Activated CD4-positive, alpha-beta T cell treated with anti-CD3 and anti-CD28 coated beads for 48 hours (primary cell): Measurements from ENCODE around the gene CCHCR1.
"Not testable (repeated sequence)": the region's sequence is repeated elsewhere in the genome, so short reads cannot be mapped to it uniquely, and the experiment has no call there.

ENCODE experiments used
- DNase-seq: peaks from one replicate; pipeline ENCODE4 v3.0.0-alpha.2; 2020

The CCHCR1 gene

DNA sequence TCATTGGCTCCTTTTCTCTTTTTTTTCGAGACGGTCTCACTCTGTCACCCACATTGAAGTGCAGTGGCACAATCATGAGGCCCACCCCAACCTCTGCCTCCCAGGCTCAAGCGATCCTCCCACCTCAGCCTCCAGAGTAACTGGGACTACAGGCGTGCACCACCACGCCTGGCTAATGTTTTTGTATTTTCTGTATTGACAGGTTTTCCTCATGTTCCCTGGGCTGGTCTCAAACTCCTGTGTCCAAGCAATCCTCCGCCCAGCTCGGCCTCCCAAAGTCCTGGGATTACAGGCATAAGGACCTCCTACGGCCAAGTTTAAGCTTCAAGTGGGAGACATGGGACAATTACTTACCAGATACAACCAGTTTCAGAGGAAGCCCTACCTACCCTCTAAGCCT, 22.3 kb upstream of the CCHCR1 start:
- DNase-seq = no peak

- DNase-seq = no peak
Measured at GRCh38 chr6:31179042-31179386, 21.4 kb upstream of the CCHCR1 start.

- DNase-seq = no peak
Measured at GRCh38 chr6:31178143-31179041, 20.8 kb upstream of the CCHCR1 start.

- DNase-seq = no peak
Measured at GRCh38 chr6:31175971-31176370, 18.4 kb upstream of the CCHCR1 start.

- DNase-seq = no peak
Measured at GRCh38 chr6:31174378-31174777, 16.8 kb upstream of the CCHCR1 start.

DNA sequence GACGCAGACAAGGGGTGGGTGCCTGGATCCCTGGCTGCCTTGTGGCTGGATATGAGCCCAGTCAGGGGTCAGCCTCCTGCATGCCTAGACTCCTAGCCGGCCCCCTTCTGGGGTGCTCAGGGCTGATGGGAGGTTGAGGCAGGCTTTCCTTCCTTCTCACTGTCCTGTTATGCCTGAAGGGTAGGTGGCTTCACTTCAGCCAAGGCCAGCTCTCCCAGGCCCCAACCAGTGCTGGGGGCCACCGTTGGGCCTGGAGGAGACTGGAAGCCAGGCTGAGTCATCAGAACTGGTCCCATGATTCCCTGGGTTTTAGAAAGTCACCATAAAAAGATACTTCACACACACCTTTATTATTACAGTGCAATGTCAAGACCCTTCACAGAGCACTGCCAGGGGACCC, 15.8 kb upstream of the CCHCR1 start:
- DNase-seq = no peak

DNA sequence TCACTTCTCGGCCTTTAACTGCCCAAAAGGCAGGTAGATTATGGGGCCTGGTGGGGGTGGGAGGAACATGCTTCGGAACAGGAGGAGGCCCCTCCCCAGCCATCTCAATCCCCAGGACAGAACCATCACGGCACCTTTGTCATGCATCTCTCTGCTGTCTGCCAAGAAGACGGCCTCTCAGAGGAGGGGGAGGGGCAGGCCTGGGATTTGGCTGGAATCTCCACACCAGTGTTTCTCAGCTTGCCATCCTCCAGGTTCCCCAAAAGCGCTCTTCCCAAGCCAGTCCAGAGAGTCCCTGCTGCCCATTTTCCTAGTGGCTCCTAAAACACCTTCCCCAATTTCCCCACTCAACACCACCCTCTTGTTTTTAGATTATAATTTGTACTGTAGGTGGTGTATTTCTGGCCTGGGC, 15.4 kb upstream of the CCHCR1 start:
- no peak for DNase-seq

DNA sequence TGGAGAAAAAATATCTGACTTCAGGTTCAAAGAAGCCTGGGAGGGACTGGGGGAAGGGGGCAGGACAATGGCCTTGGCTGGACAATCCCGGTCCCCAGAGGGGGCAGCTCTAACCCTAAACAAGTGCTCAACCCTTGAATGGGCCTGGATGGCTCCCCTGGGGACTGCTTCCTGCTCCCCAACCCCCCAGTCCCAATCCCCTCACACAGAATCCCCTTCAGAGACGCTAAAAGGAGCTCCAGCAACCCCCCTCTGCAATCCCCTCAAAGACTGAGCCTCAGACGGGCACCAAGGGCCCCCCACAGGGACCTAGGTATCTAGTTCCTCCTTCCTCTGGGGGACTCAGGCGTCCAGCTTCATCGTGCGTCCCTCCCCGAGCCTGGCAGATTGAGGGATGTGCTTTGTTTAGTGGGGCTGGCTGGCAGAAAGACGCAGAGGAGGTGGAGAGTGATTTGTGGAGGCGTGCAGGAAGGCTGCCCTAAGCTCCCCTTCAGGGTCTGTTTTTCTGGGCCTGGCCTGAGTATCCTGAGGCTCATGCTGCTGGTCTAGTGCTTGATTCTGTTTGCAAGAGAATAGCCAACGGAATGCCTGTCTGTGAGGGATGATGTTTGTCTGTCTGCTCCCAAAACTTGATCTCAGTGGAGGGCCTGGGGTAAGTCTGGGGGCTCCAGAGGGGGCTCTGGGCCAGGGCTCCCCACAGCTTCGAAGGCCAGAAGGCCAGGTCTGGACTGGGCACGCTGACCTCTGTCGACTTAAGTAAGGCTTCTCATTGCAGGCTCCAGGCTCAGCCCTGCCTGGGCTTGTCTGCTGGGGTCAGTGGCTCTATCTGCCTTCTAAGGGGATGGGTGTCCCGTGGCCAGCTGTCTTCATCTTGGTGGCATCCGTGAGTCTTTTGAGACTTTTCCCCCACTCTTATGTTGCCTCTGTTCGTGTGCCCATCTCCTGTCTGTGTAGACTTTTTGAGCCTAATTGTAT, 14.6 kb upstream of the CCHCR1 start:
- DNase-seq = no peak

DNA sequence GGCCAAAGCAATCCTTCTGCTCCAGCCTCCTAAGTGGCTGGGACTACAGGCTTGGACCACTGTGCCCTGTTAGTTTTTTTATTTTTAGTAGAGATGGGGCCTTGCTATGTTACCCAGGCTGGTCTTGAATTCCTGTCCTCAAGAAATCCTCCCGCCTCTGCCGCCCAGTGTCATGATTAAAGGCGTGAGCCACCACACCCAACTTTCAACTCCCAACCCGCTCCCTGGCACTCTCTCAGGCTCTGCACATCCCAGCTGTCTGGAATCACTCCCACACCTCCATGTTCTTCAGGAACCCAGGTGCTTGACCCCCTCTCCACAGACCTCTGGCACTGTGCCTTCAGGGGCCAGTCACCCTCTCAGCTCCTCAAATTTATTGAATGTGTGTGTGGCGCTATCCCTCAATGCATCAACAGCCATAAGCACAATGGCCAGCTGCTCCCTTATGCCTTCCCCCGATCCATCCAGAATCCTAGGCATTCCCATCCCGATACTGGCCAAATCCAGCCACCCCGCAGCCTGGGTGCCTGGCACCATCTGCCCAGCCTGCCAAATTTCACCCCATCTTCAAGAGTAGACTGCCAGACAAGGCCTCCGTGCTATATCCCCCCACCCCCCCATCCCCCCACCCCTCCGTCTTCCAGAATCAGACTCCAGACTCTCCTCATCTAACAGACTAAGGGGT, 13.5 kb upstream of the CCHCR1 start:
- no peak for DNase-seq

- DNase-seq = no peak
Measured at GRCh38 chr6:31170600-31170881, 12.9 kb upstream of the CCHCR1 start, which contains the start of gene POU5F1. TSS of gene POU5F1 (minus strand) at chr6:31170682. CDS start at chr6:31170620, 62 bp downstream.

DNA sequence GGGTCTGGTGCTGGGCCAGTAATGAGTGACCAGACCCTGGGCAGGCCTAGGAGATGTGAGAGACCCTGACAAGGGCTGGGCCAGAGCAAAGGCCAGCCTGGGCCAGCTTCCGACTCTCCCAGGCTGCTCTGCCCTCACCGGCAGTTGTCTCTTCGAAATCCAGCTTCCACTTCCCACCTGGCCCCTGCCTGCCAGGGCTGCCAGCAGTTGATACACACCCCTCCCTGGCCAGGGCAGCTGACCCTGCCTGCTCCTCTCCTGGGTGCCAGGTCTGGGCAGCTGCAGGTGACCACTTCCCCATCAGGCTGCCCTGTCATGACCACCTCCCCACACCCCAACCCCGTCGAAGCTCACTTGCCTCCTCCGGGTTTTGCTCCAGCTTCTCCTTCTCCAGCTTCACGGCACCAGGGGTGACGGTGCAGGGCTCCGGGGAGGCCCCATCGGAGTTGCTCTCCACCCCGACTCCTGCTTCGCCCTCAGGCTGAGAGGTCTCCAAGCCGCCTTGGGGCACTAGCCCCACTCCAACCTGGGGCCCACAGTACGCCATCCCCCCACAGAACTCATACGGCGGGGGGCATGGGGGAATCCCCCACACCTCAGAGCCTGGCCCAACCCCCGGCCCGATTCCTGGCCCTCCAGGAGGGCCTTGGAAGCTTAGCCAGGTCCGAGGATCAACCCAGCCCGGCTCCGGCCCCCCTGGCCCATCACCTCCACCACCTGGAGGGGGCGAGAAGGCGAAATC, 12.4 kb upstream of the CCHCR1 start:
- not testable (repeated sequence) for DNase-seq

DNA sequence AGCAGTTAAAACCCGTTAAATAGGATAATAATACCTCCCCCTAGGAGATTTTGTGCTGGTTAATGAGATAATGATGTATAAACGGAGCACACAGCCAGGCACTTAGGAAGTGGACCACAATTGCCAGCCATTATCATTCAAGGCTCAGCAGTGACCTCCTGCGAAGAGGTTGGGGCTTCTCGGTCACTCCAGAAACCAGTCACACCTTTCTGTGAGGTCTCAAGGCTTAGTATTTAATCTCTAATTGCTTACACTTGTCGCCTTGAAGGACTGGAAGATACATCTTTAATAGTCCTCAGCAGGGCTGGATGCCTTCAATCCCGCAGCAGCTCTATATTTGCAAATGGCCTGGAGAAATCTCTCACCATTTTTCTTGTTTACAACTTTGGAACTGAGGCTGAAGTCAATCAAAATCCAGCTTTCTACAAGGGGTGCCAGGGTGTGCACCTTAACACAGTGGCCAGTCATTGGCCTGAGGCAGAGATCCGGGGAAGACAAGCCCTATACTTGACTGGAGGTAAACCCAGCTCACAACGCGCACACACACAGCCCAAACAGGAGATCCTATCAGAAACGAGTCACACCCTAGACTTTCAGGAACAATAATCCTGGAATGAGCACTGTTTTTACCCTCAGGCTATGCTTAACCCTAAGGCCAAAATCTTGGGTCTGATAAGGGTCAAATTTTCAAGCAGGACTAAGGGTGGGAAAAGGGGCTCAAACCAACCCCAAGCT, 11.7 kb upstream of the CCHCR1 start:
- DNase-seq = no peak

- DNase-seq = no peak
Measured at GRCh38 chr6:31168606-31169005, 11.0 kb upstream of the CCHCR1 start.

- DNase-seq = no peak
Measured at GRCh38 chr6:31165986-31166385, 8.4 kb upstream of the CCHCR1 start.

DNA sequence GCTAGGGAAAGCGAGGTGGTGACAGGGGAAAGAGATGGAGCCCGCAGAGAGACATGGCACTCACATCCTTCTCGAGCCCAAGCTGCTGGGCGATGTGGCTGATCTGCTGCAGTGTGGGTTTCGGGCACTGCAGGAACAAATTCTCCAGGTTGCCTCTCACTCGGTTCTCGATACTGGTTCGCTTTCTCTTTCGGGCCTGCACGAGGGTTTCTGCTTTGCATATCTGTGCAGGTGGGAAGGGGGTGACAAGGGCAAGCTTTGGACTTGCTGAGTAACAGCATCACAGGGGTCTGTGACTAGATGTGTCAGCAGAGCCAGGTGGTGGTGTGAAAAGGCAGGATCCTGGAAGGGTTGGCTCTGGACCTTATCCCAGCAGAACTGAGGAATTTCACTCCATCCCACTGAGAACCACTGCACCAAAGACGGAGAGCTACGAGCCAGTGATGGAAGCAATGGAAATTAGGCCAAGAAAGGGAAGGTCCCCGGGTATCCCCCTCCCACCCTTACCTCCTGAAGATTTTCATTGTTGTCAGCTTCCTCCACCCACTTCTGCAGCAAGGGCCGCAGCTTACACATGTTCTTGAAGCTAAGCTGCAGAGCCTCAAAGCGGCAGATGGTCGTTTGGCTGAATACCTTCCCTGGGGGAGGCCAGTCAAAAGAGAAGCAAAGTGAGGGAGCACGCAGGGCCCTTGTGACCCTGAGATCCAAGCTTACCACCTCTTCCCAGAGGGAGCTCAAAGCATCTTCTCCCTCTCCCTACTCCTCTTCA, 7.6 kb upstream of the CCHCR1 start:
- not testable (repeated sequence) for DNase-seq

- DNase-seq = not testable (repeated sequence)
Measured at GRCh38 chr6:31164475-31165063, 7.0 kb upstream of the CCHCR1 start.

DNA sequence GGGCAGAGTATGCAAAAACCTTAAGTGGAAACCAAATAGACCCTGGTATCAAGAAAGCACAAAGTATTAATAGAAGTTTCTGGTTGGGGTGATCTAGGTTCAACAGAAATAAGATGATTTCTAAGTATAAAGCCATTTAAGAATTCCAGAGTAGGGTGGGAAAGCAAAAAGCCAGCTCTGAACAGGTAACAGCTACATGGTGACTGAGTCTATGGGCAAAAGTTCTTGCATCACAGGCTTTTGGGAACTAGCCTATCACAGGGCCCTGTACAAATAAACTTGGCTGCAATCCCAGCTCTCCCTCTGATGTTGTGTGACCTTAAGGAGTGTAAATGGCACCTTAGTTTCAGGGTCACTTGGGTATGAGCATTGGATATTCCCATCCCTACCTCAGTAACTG, 6.3 kb upstream of the CCHCR1 start:
- no peak for DNase-seq

DNA sequence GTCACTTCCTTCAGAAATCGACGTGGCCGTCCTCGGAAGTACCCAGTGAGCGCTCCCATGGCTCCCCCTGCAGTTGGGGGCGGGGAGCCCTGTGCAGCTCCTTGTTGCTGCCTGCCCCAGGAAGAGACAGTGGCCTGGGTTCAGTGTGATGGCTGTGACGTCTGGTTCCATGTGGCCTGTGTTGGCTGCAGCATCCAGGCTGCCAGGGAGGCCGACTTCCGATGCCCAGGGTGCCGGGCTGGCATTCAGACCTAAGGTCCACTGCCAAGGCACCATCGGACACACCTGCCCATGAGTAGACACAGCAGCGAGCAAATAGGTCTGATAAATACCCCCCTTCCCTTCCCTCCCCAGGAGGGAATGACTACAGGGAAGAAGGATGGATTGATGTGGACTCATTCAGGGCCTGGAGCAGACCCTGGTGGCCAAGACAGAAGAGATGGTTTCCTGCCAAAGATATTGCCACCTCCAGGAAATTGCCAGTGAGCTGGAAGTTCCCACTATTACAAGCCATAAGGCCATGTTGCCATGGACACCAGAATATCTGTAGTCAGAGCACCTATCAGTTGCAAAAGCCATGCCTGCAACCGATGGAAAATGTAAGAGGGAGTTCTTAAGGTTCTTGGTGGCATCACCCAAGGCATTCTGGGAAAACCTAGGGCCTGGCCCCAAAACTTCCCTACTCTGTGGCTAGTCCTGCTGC, 5.0 kb upstream of the CCHCR1 start:
- no peak for DNase-seq

DNA sequence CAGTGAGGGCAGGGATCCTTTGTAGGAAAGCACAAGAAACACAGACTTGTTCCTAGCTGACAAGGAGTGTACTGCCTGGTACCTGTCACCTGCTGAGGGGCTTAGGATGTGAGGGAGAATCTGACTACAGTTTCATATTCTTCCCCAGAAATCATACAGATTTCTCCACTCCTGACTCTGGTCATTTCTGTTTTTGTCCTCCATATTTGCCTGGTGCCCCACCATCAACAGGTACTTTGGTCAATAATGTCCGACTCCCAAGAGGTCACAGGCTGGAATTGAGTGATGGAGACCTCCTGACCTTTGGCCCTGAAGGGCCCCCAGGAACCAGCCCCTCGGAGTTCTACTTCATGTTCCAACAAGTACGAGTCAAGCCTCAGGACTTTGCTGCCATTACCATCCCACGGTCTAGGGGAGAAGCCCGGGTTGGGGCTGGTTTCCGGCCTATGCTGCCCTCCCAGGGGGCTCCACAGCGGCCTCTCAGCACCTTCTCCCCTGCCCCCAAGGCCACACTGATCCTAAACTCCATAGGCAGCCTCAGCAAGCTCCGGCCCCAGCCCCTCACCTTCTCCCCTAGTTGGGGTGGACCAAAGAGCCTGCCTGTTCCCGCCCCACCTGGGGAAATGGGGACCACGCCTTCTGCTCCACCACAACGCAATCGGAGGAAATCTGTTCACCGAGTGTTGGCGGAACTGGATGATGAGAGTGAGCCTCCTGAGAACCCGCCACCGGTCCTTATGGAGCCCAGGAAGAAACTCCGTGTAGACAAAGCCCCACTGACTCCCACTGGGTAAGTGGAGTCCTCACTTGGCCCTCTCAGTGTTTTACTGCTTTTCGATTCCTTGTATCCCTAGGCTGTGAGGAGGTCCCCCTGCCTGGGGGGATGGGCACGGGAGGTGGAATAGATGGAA, 3.9 kb upstream of the CCHCR1 start:
- no peak for DNase-seq
